Medulla oblongata (tissue), 1 donor: ENCODE results near the gene TMPRSS4.

ENCODE experiments used
- DNase-seq: peaks from one replicate; pipeline ENCODE4 v3.0.0-alpha.2; 2015; ENCODE audit errors: extremely low spot score

The TMPRSS4 gene

GRCh38 chr11:118076754-118077281 lies at the start of gene TMPRSS4:
Gene TMPRSS4, plus strand, starts transcription at chr11:118077078. Its CDS starts 225 bp downstream, at chr11:118077303.
- no peak for DNase-seq

DNA sequence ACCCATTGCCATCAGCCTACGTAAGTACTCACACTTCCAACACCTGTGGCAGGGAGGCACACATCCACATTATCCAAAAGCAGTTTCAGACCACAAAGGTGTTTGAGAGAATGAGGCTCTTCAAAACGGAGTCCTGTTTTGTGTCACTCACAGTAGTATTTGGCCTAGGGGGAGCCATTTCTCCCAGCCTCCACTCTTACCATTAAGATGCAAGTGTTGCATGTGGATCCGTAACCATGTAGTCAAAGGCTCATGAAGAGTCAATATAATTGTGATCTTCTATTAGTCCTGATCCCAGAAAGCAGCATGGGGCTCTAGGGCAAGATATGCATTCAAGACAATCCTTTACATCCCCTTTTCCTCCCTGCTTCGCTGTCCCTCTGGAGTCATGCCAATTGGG lies 49.2 kb upstream of the TMPRSS4 start:
- DNase-seq, result no peak

GRCh38 chr11:118028626-118029025 lies 48.3 kb upstream of the TMPRSS4 start:
- DNase-seq, result no peak

DNA sequence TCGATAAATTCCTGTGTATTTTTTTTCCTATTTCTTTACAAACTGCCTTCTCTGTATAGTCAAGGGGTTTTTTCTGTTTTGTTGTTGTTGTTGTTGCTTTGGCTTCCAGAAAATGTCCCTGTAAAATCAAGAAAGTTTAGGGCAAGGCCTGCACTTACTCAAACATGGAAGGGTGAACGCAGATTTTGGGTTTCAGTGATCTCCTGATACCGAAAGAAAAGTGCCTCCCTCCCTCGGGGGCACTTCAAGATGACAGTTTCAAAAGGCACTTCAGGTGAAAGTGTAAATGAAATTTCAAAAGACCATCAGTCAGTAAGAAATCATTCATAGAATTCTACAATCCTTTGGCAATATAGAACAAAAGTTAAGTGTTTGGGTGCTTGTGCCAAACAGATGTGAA lies 43.4 kb upstream of the TMPRSS4 start:
- DNase-seq, result no peak

DNA sequence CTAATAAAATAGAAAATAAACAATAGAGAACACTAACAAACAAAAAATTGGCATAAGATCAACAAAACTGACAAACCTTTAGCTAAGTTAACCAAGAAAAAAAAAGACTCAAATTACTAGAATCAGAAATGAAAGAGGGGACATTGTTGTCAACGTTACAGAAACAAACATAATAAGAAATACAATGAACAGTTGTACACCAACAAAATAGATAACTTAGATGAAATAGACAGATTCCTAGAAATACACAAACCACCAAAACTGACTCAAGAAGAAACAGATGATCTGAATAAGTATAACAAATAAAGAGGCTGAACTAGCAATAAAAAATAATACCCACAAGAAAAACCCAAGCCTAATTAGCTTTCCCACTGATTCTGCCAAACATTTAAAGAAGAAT lies 34.7 kb upstream of the TMPRSS4 start:
- no peak for DNase-seq

- peak; percentile 26 for DNase-seq
Observed at GRCh38 chr11:118042796-118043195, 34.1 kb upstream of the TMPRSS4 start.

DNA sequence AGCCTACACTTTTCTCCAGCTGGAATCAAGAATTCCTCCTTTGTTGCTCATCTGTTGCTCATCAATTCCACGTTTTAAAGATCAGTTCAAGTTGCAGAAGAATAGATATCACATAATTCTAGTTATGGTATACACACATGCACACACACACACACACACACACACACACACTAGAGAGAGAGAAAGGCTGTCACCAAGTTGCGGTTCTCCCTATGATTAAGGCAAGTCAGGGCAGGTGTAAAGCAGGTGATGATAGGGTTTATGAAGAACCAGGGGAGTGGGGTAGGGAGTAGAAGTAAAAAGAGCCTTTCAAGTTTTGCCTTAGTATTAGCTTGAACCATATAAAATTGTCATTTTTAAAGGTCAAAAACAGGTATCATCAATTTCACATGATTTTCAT lies 31.7 kb upstream of the TMPRSS4 start:
- DNase-seq, result no peak

DNA sequence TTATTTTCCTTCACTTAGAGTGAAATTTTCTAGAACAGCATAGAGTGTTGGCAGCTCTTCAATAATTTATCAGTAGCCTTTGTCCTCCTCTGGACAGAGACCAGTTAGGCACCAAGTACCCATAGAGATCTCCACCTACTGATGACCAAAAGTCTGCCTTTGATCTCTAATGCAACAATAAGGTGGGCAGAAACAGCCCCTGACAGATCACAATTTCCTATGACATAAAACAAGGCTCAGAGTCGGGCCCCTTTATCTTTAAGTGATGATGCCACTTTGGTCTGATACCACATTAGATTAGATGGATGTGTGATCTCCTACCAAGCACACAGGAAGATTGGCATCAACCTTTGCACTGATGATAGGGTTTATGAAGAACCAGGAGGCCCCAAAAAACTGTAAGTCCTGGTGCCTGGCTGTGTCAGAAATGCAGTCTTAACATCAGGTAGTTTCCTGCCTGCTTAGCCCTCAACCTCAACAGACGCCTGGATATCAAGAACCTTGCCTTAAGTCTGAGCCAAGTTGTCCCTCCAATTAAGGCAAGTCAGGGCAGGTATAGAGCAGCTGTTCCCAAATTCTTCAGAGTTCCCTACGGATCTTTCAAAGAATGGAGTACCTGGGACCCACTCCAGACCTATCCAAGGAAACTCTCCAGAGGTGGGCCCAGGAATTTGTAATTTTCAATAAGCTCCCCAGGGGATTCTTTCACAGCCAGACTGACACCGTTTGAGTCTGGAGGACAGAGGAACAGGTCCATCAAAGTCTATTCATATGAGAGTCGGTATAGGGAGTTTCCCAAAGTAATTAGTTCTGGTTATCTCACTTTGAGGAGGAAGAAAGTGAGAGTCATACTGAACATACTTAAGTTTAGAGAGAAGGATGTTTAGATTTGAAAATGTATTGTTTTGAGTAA lies 30.6 kb upstream of the TMPRSS4 start:
- peak; percentile 38 for DNase-seq

GRCh38 chr11:118046964-118047700 lies 29.7 kb upstream of the TMPRSS4 start:
- no peak for DNase-seq

DNA sequence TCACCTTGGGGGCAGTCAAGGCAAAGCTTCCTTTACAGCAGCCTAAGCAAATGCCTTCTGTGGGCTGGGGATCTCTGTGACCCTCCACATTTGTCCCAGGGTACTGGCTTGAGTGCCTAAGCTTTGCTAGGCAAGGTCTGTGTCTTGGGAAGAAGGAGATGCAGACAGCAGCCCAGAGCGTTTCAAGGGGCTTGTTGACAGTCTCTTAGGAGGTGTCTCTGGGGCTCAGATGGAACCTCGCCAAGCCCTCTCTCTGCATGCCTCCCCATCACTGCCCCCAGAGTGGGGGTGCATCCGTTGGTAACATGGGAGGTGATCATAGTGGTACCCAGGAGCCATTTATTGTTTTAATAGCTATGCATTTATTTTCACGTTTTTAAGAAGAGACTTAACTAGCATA lies 29.1 kb upstream of the TMPRSS4 start:
- DNase-seq, result no peak

- DNase-seq, result no peak
Observed at GRCh38 chr11:118048472-118049370, 28.2 kb upstream of the TMPRSS4 start.

- DNase-seq, result no peak
Observed at GRCh38 chr11:118049771-118050170, 27.1 kb upstream of the TMPRSS4 start.

- DNase-seq, result no peak
Observed at GRCh38 chr11:118050208-118050891, 26.5 kb upstream of the TMPRSS4 start.

GRCh38 chr11:118051136-118051610 lies 25.7 kb upstream of the TMPRSS4 start:
- DNase-seq, result no peak

- DNase-seq, result no peak
Observed at GRCh38 chr11:118051611-118052461, 25.0 kb upstream of the TMPRSS4 start.

- no peak for DNase-seq
Observed at GRCh38 chr11:118052581-118053206, 24.2 kb upstream of the TMPRSS4 start.

DNA sequence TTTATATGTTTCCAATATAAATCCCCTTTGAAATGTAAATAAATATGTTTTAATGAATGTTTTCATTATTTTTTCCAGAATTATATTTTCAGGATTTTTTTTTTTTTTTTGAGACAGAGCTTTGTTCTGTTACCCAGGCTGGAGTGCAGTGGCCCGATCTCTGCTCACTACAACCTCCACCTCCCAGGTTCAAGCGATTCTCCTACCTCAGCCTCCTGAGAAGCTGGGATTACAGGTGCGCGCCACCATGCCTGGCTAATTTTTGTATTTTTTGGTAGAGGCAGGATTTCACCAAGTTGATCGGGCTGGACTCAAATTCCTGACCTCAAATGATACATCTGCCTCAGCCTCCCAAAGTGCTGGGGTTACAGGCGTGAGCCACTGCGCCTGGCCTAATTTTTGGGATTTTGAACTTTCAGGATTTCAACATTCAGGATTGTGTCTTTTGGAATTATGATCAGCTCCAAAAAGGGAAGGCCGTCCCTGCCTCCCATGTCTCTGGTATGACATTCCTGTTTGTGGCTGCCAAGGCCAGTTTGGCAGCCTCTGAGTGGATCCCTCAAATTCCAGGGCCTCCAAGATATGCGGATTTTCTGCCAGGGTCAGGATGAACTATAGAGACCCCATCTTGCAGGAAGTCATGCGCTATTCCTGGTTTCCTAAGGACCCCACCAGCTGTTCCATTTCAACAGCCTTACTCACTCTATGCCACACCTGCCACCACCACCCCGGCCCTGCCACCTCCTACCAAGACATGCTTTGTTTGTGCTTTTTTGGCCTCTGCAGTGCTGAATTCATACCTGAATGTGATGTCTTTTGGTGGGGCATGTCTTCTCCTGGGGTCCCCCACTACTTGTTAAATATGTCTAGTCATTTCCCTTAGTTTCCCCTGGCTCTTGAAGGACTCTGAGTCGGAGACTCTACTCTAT lies 21.9 kb upstream of the TMPRSS4 start:
- DNase-seq, result no peak

DNA sequence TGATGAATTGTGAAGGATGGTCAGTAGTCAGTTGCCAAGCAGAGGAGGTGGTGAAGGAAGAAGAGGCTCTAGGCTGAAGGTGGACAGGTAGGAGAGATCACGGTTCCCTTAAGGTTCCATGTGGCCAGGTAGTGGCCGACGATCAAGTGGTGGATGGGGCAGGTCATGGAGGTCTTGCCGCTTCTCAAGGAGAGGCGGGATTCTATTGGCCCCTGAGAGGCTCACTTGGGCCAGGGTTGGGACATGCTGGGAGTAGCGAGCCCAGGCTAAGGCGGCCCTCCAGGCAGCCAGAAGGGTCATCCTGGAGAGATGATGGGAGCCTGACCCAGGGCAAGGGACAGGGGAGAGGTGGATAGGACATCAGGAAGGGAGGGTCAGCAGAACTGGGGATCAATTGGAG lies 20.9 kb upstream of the TMPRSS4 start:
- no peak for DNase-seq
